GM06990 (cell line): Measurements from ENCODE around the gene PAFAH2.

Experiments used
- DNase-seq: peaks from one replicate; pipeline ENCODE4 v3.0.0-alpha.2; 2011; ENCODE audit not compliant: insufficient read length; ENCODE audit errors: extremely low read depth
- H3K27me3 ChIP-seq: replicated peaks from 2 replicates; pipeline ENCODE4 v1.6.0; 2011; ENCODE audit warnings: low read length; ENCODE audit not compliant: control insufficient read depth, insufficient read depth
- H3K36me3 ChIP-seq: 2 replicates; pipeline ENCODE4 v1.5.1; 2011; ENCODE audit warnings: low read length; ENCODE audit not compliant: control insufficient read depth, insufficient read depth
- H3K4me3 ChIP-seq: replicated peaks from 2 replicates; pipeline ENCODE4 v1.5.1; 2011; ENCODE audit warnings: low read depth, mild to moderate bottlenecking, control low read depth, low read length
- CTCF ChIP-seq: IDR thresholded peaks from 2 replicates; pipeline ENCODE4 v1.5.1; 2011; ENCODE audit warnings: low read length, control low read depth, mild to moderate bottlenecking, inconsistent platforms; ENCODE audit not compliant: insufficient read depth, poor library complexity, severe bottlenecking

The PAFAH2 gene

GRCh38 chr1:25999041-25999800 is 1.4 kb upstream of the PAFAH2 start:
- Histone ChIP-seq H3K36me3 (no peaks in the 10 kb centered on the region), H3K27me3 (no peaks in the 10 kb centered on the region; the same call in 1 of the 2 replicates), H3K4me3 (no peak overlapping the region)
- no peak for DNase-seq
- TF ChIP-seq CTCF: no peak

GRCh38 chr1:25996966-25997827 is 666 bp downstream of the PAFAH2 start:
- peaks cover 4% of the 10 kb centered on the region for H3K36me3 ChIP-seq
- no peak for TF ChIP-seq CTCF
- peak; percentile 46 for DNase-seq
- H3K4me3 ChIP-seq: peak overlapping the region; percentile 80
- no peaks in the 10 kb centered on the region; the same call in 1 of the 2 replicates for H3K27me3 ChIP-seq

GRCh38 chr1:25994402-25995150 is 3.3 kb downstream of the PAFAH2 start:
- H3K36me3 ChIP-seq: peaks cover 4% of the 10 kb centered on the region
- no peak for TF ChIP-seq CTCF
- no peak overlapping the region for H3K4me3 ChIP-seq
- DNase-seq: no peak
- no peaks in the 10 kb centered on the region for H3K27me3 ChIP-seq

- no peaks in the 10 kb centered on the region for H3K27me3 ChIP-seq
- H3K4me3 ChIP-seq: no peak overlapping the region
- peaks cover 4% of the 10 kb centered on the region for H3K36me3 ChIP-seq
- no peak for DNase-seq
- TF ChIP-seq CTCF: no peak
Observed at GRCh38 chr1:25993197-25993951, 4.5 kb downstream of the PAFAH2 start.

- TF ChIP-seq CTCF: no peak
- DNase-seq: no peak
- H3K36me3 ChIP-seq: peaks cover 4% of the 10 kb centered on the region
- H3K27me3 ChIP-seq: no peaks in the 10 kb centered on the region
- no peak overlapping the region for H3K4me3 ChIP-seq
Observed at GRCh38 chr1:25992689-25993171, 5.1 kb downstream of the PAFAH2 start.
